ENCODE data around the gene AP2A2. TPM values are rescaled to one million over a fixed set of nuclear protein-coding genes. Genes with fewer than 3 reads are reported as not detected.

The AP2A2 gene
- total and polyA plus RNA-seq, 2 donors = 14.6 to 57.2 TPM

DNA sequence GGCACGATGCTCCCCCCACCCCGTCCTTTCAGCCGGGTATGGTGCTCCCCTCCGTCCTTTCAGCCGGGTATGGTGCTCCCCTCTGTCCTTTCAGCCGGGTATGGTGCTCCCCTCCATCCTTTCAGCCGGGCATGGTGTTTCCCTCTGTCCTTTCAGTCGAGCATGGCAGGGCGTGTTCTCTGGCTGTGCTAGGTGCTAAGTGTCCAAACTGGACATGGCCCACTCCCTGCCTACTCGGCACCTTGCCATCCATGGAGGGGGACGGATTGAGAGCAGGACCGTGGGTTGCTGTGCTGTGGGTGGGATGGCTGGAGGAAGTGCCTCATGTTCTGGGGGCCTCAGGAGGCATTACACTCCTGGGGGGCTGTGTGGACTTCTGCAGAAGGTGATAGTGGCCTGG lies 65.4 kb downstream of the AP2A2 start:
- no peaks in the 10 kb centered on the region for H3K9me3 ChIP-seq (ENCODE audit: control insufficient read depth in 2 of 2, insufficient read depth in 1 of 2, low read length in 1 of 2)
- H3K4me1 ChIP-seq (ENCODE audit: control insufficient read depth in 2 of 2, insufficient read depth in 2 of 2, low read length in 2 of 2) = no peaks in the 10 kb centered on the region

DNA sequence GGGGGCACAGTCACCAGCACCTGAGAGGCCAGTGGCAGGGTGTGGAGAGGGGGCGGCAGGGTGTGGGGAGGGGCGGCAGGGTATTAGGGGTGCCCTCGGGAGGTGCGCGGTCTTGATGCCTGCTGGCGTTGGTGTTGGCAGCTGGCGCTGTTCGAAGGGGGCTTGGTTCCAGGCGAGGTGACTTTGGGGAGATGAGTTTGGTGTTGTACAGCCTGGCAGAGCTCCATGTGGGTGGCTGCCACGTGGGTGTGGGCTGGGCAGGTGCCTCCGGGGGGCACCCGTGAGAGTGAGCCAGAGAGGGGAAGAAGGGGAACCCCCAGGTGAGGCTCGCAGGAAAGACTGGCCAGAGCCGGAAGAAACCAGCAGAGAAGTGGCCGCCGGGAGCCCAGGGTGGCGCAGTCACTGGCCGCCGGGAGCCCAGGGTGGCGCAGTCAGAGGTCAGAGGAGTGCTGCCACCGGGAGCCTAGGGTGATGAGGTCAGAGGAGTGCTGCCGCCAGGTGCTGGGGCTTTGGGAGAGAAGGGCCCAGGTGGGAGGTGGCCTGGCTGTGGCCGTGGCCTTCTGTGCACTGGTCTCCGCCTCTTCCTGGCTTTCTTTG lies 66.1 kb downstream of the AP2A2 start:
- H3K4me1 ChIP-seq (ENCODE audit: control insufficient read depth in 2 of 2, insufficient read depth in 2 of 2, low read length in 2 of 2) = no peaks in the 10 kb centered on the region
- WGBS = 91% methylated on average over 24 of the region's 24 CpGs

More for the DNA sequence above, 65.4 kb downstream of the AP2A2 start:
- no peak overlapping the region for H3K4me3 ChIP-seq (ENCODE audit: low read length in 2 of 2)
- H3K36me3 ChIP-seq (ENCODE audit: control insufficient read depth in 2 of 2, insufficient read depth in 2 of 2, low read length in 1 of 2) = peaks cover 64 to 97% of the 10 kb centered on the region in 2 donors
- no peak overlapping the region for H3K27ac ChIP-seq (ENCODE audit: low read depth in 1 of 2, low read length in 1 of 2)
- 93% methylated on average over 12 of the region's 12 CpGs for WGBS
- DNase-seq (ENCODE audit: low read depth in 6 of 9, low spot score in 9 of 9) = no peak
- no peaks in the 10 kb centered on the region for H3K27me3 ChIP-seq (ENCODE audit: control insufficient read depth in 2 of 2, insufficient read depth in 1 of 2, low read length in 1 of 2)

GRCh38 chr11:992577-992976 lies 66.9 kb downstream of the AP2A2 start:
- WGBS = 97% methylated on average over 16 of the region's 16 CpGs
- H3K27ac ChIP-seq (ENCODE audit: low read depth in 1 of 2, low read length in 1 of 2) = no peak overlapping the region
- no peaks in the 10 kb centered on the region for H3K4me1 ChIP-seq (ENCODE audit: control insufficient read depth in 2 of 2, insufficient read depth in 2 of 2, low read length in 2 of 2)
- DNase-seq (ENCODE audit: low read depth in 6 of 9, low spot score in 9 of 9) = no peak
- H3K4me3 ChIP-seq (ENCODE audit: low read length in 2 of 2) = no peak overlapping the region
- H3K36me3 ChIP-seq (ENCODE audit: control insufficient read depth in 2 of 2, insufficient read depth in 2 of 2, low read length in 1 of 2) = peaks cover 69 to 93% of the 10 kb centered on the region in 2 donors
- no peaks in the 10 kb centered on the region for H3K9me3 ChIP-seq (ENCODE audit: control insufficient read depth in 2 of 2, insufficient read depth in 1 of 2, low read length in 1 of 2)
- no peaks in the 10 kb centered on the region for H3K27me3 ChIP-seq (ENCODE audit: control insufficient read depth in 2 of 2, insufficient read depth in 1 of 2, low read length in 1 of 2)

More for the DNA sequence above, 66.1 kb downstream of the AP2A2 start:
- no peak for DNase-seq (ENCODE audit: low read depth in 6 of 9, low spot score in 9 of 9)
- Histone ChIP-seq H3K27ac (ENCODE audit: low read depth in 1 of 2, low read length in 1 of 2) (no peak overlapping the region), H3K27me3 (ENCODE audit: control insufficient read depth in 2 of 2, insufficient read depth in 1 of 2, low read length in 1 of 2) (no peaks in the 10 kb centered on the region), H3K36me3 (ENCODE audit: control insufficient read depth in 2 of 2, insufficient read depth in 2 of 2, low read length in 1 of 2) (peaks cover 64 to 97% of the 10 kb centered on the region in 2 donors), H3K9me3 (ENCODE audit: control insufficient read depth in 2 of 2, insufficient read depth in 1 of 2, low read length in 1 of 2) (no peaks in the 10 kb centered on the region), H3K4me3 (ENCODE audit: low read length in 2 of 2) (no peak overlapping the region)

GRCh38 chr11:993632-994167 lies 68.0 kb downstream of the AP2A2 start:
- no peak for DNase-seq (ENCODE audit: low read depth in 6 of 9, low spot score in 9 of 9)
- Histone ChIP-seq H3K27me3 (ENCODE audit: control insufficient read depth in 2 of 2, insufficient read depth in 1 of 2, low read length in 1 of 2) (no peaks in the 10 kb centered on the region), H3K9me3 (ENCODE audit: control insufficient read depth in 2 of 2, insufficient read depth in 1 of 2, low read length in 1 of 2) (no peaks in the 10 kb centered on the region), H3K27ac (ENCODE audit: low read depth in 1 of 2, low read length in 1 of 2) (no peak overlapping the region), H3K4me1 (ENCODE audit: control insufficient read depth in 2 of 2, insufficient read depth in 2 of 2, low read length in 2 of 2) (no peaks in the 10 kb centered on the region), H3K4me3 (ENCODE audit: low read length in 2 of 2) (no peak overlapping the region), H3K36me3 (ENCODE audit: control insufficient read depth in 2 of 2, insufficient read depth in 2 of 2, low read length in 1 of 2) (peaks cover 58 to 82% of the 10 kb centered on the region in 2 donors)
- 98% methylated on average over 35 of the region's 35 CpGs for WGBS

DNA sequence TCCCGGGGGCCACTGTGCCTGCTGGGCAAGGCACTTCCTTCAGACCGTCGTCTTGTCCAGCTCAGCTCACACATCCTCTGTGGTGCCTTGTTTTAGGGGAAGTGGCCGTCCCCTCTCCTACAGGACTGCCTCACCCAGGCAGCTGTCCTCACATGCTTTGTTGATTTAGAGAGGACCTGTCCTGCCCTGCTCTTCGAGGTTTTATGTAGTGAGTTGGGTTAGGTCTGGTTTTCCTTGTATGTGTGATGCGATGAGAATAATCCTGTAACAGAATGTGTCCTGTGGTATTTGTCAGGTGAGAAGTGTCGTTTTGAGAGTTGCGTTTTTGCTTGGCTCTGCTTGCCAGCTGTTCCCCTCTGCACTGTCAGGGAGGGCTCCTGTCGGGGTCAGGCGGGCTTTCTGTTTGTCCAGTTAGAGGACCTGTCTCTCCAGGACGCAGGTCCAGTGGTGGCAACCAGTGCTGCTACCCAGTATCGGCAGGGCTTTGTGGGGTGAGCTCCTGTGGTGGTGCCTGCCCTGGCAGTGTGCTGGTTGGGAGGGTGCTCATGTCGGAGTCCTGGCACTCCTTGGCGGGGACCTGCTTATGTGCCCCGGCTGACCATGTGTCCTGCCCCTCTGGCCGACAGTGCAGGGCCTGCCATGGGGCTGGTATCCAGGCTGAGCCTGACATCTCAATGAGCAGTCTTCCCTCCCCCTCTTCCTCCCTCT lies 69.5 kb downstream of the AP2A2 start:
- WGBS = 96% methylated on average over 16 of the region's 16 CpGs
- H3K27me3 ChIP-seq (ENCODE audit: control insufficient read depth in 2 of 2, insufficient read depth in 1 of 2, low read length in 1 of 2) = no peaks in the 10 kb centered on the region
- H3K27ac ChIP-seq (ENCODE audit: low read depth in 1 of 2, low read length in 1 of 2) = no peak overlapping the region
- H3K9me3 ChIP-seq (ENCODE audit: control insufficient read depth in 2 of 2, insufficient read depth in 1 of 2, low read length in 1 of 2) = no peaks in the 10 kb centered on the region
- H3K4me3 ChIP-seq (ENCODE audit: low read length in 2 of 2) = no peak overlapping the region
- no peak for DNase-seq (ENCODE audit: low read depth in 6 of 9, low spot score in 9 of 9)
- peaks cover 55 to 75% of the 10 kb centered on the region in 2 donors for H3K36me3 ChIP-seq (ENCODE audit: control insufficient read depth in 2 of 2, insufficient read depth in 2 of 2, low read length in 1 of 2)
- H3K4me1 ChIP-seq (ENCODE audit: control insufficient read depth in 2 of 2, insufficient read depth in 2 of 2, low read length in 2 of 2) = no peaks in the 10 kb centered on the region

DNA sequence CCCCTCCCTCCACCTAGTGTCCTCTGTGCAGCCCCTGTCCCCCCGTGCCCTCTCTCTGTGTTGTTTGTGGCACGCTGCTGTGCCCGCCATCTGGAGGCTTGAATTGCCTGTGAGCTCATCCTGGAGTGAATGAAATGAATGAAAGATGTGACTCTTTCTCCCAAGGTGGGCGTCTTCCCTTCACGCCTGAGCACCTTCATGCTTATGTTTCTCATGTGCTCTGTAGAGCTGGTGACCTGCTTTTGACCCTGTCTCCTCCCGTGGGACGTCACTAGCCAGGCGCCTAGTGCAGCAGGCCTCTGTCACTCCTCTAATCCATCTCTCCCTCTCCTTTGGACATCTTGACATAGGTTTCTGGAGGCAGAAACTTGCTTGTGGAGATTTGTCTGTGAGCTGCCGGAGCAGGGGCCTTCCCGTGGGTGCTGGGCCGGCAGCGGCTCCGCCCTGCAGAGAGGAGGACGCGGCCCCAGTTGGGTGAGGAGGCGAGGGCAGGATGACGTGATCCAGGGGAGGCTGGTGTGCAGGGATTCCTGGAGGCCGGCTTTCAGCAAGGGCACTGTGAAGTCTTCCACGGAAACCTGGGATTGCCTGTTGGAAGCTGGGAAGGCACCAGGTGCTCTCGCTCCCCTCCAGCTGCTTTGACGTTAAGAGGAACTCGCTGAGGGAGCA lies 70.2 kb downstream of the AP2A2 start:
- Histone ChIP-seq H3K27ac (ENCODE audit: low read depth in 1 of 2, low read length in 1 of 2) (no peak overlapping the region), H3K9me3 (ENCODE audit: control insufficient read depth in 2 of 2, insufficient read depth in 1 of 2, low read length in 1 of 2) (no peaks in the 10 kb centered on the region), H3K27me3 (ENCODE audit: control insufficient read depth in 2 of 2, insufficient read depth in 1 of 2, low read length in 1 of 2) (no peaks in the 10 kb centered on the region), H3K4me1 (ENCODE audit: control insufficient read depth in 2 of 2, insufficient read depth in 2 of 2, low read length in 2 of 2) (no peaks in the 10 kb centered on the region), H3K4me3 (ENCODE audit: low read length in 2 of 2) (no peak overlapping the region), H3K36me3 (ENCODE audit: control insufficient read depth in 2 of 2, insufficient read depth in 2 of 2, low read length in 1 of 2) (peaks cover 61 to 75% of the 10 kb centered on the region in 2 donors)
- DNase-seq (ENCODE audit: low read depth in 6 of 9, low spot score in 9 of 9) = no peak
- 95% methylated on average over 22 of the region's 22 CpGs for WGBS

DNA sequence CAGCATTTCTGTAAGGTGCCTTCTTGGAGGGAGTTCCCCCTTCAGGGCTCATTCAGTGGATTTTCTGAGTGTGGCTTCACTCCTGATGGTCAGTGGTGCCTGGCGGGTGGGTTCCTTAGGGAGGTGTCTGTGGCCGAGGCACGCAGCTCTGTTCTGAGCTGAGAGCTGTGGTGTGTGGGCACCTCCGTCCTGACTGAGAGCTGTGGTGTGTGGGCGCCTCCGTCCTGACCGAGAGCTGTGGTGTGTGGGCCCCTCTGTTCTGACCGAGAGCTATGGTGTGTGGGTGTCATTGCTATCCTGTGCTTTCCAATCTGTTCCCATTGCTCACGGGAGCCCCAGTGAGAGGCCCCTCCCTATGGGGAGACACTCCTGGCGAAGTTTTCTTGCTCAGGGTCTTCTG lies 71.0 kb downstream of the AP2A2 start:
- Histone ChIP-seq H3K4me3 (ENCODE audit: low read length in 2 of 2) (no peak overlapping the region), H3K4me1 (ENCODE audit: control insufficient read depth in 2 of 2, insufficient read depth in 2 of 2, low read length in 2 of 2) (peaks cover 0 to 3% of the 10 kb centered on the region in 2 donors), H3K9me3 (ENCODE audit: control insufficient read depth in 2 of 2, insufficient read depth in 1 of 2, low read length in 1 of 2) (no peaks in the 10 kb centered on the region), H3K27ac (ENCODE audit: low read depth in 1 of 2, low read length in 1 of 2) (no peak overlapping the region), H3K27me3 (ENCODE audit: control insufficient read depth in 2 of 2, insufficient read depth in 1 of 2, low read length in 1 of 2) (no peaks in the 10 kb centered on the region), H3K36me3 (ENCODE audit: control insufficient read depth in 2 of 2, insufficient read depth in 2 of 2, low read length in 1 of 2) (peaks cover 63 to 76% of the 10 kb centered on the region in 2 donors)
- no peak for DNase-seq (ENCODE audit: low read depth in 6 of 9, low spot score in 9 of 9)
- 98% methylated on average over 10 of the region's 10 CpGs for WGBS

DNA sequence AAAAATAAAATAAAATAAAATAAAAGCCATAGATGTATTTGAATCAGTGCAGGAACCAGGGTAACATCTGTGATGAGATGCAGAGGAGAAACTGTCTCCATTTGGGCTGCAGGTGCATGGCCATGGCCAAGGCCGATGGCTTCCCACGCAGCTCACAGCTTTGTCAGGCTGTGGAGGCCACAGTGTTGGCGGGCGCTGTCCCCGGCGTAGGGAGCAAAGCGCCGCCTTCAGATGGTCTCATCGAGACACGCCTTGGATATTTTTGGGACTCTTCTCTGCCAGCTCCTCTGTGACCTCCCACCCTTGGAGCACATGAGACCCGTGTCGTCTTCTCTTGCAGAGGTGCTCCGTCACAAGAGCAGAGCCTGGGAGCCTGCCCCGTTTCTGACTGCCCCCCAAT lies 72.2 kb downstream of the AP2A2 start:
- H3K4me3 ChIP-seq (ENCODE audit: low read length in 2 of 2) = no peak overlapping the region
- no peak overlapping the region for H3K27ac ChIP-seq (ENCODE audit: low read depth in 1 of 2, low read length in 1 of 2)
- no peaks in the 10 kb centered on the region for H3K27me3 ChIP-seq (ENCODE audit: control insufficient read depth in 2 of 2, insufficient read depth in 1 of 2, low read length in 1 of 2)
- H3K36me3 ChIP-seq (ENCODE audit: control insufficient read depth in 2 of 2, insufficient read depth in 2 of 2, low read length in 1 of 2) = peaks cover 63 to 76% of the 10 kb centered on the region in 2 donors
- peaks cover 0 to 3% of the 10 kb centered on the region in 2 donors for H3K4me1 ChIP-seq (ENCODE audit: control insufficient read depth in 2 of 2, insufficient read depth in 2 of 2, low read length in 2 of 2)
- H3K9me3 ChIP-seq (ENCODE audit: control insufficient read depth in 2 of 2, insufficient read depth in 1 of 2, low read length in 1 of 2) = no peaks in the 10 kb centered on the region
- WGBS = 97% methylated on average over 14 of the region's 14 CpGs
- no peak for DNase-seq (ENCODE audit: low read depth in 6 of 9, low spot score in 9 of 9)

DNA sequence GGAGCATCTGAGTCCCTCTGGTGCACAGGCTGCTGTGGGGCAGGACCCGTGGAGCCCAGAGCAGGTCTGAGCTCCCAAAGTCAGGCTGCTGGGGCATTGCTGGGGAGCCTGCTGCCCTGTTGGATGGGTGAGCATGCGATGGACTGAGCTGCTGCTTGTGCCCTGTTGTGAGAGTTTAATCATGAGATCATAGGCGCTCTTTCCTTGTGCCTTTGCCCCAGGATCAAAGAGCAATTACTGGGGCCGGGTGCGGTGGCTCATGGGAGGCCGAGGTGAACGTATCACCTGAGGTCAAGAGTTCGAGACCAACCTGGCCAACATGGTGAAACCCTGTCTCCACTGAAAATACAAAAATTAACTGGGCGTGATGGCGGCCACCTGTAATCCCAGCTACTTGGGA lies 73.3 kb downstream of the AP2A2 start:
- H3K27ac ChIP-seq (ENCODE audit: low read depth in 1 of 2, low read length in 1 of 2) = no peak overlapping the region
- no peaks in the 10 kb centered on the region for H3K27me3 ChIP-seq (ENCODE audit: control insufficient read depth in 2 of 2, insufficient read depth in 1 of 2, low read length in 1 of 2)
- H3K36me3 ChIP-seq (ENCODE audit: control insufficient read depth in 2 of 2, insufficient read depth in 2 of 2, low read length in 1 of 2) = peaks cover 67 to 74% of the 10 kb centered on the region in 2 donors
- 98% methylated on average over 10 of the region's 10 CpGs for WGBS
- H3K9me3 ChIP-seq (ENCODE audit: control insufficient read depth in 2 of 2, insufficient read depth in 1 of 2, low read length in 1 of 2) = no peaks in the 10 kb centered on the region
- no peak overlapping the region for H3K4me3 ChIP-seq (ENCODE audit: low read length in 2 of 2)
- H3K4me1 ChIP-seq (ENCODE audit: control insufficient read depth in 2 of 2, insufficient read depth in 2 of 2, low read length in 2 of 2) = peaks cover 0 to 3% of the 10 kb centered on the region in 2 donors
- no peak for DNase-seq (ENCODE audit: low read depth in 6 of 9, low spot score in 9 of 9)

Data from thymus (tissue), 11 donors.